H1 (cell line): Measurements from ENCODE around the gene SYNRG. TPM values are rescaled to one million over a fixed set of nuclear protein-coding genes. Genes with fewer than 3 reads are reported as not detected.

Experiments used
- CTCF ChIA-PET: fragments of 300-600 bp; sonication (Branson Sonifier 250); formaldehyde crosslinking; loops from one replicate; lab custom pipeline; 2021; ENCODE audit not compliant: partially characterized antibody; lab: Charles Lee
- POLR2A ChIA-PET: fragments of 300-600 bp; sonication (Branson Sonifier 250); formaldehyde crosslinking; loops from one replicate; lab custom pipeline; 2021; ENCODE audit warnings: inconsistent platforms; ENCODE audit not compliant: partially characterized antibody; lab: Charles Lee
- DNase-seq, 2 experiments: peaks; one replicate each; pipeline versions ENCODE4 v3.0.0 to v3.0.0-alpha.2; 2010 to 2022; ENCODE audit warnings: low spot score in 2 of 2, low read depth in 1 of 2, mixed read lengths in 1 of 2
- FAIRE-seq: peaks from 2 replicates; lab custom pipeline; 2011; peaks lifted over from hg19 to GRCh38; lab: Jason Lieb, UNC
- H2AFZ ChIP-seq: 2 replicates; pipeline ENCODE4 v1.8.1; 2012; ENCODE audit warnings: low read length, inconsistent platforms
- H2AK5ac ChIP-seq: 2 replicates; pipeline ENCODE4 v1.6.1; 2013; ENCODE audit warnings: low read depth, low read length
- H2BK120ac ChIP-seq: replicated peaks from 2 replicates; pipeline ENCODE3; 2013; ENCODE audit warnings: low read depth, low read length, inconsistent platforms
- H2BK12ac ChIP-seq: 2 replicates; pipeline ENCODE4 v1.6.1; 2013; ENCODE audit warnings: low read depth, low read length
- H2BK15ac ChIP-seq: 2 replicates; pipeline ENCODE4 v1.6.1; 2013; ENCODE audit warnings: low read length
- H2BK20ac ChIP-seq: 2 replicates; pipeline ENCODE4 v1.6.1; 2013; ENCODE audit warnings: low read length
- H2BK5ac ChIP-seq: 2 replicates; pipeline ENCODE4 v1.6.1; 2013; ENCODE audit warnings: low read depth, low read length
- H3K14ac ChIP-seq: 2 replicates; pipeline ENCODE4 v1.6.1; 2013; ENCODE audit warnings: inconsistent platforms; ENCODE audit not compliant: insufficient read length
- H3K18ac ChIP-seq: 2 replicates; pipeline ENCODE4 v1.6.1; 2013; ENCODE audit warnings: low read length; ENCODE audit errors: extremely low read depth
- H3K23ac ChIP-seq: 2 replicates; pipeline ENCODE4 v1.6.1; 2013; ENCODE audit warnings: inconsistent platforms; ENCODE audit not compliant: insufficient read length
- H3K23me2 ChIP-seq: 2 replicates; pipeline ENCODE4 v1.6.1; 2013; ENCODE audit warnings: low read depth, low read length
- H3K27ac ChIP-seq: 2 replicates; pipeline ENCODE4 v1.6.1; 2011; ENCODE audit warnings: low read depth, low read length, inconsistent platforms
- H3K27me3 ChIP-seq, 4 experiments: replicated peaks in 1 of 4; 1 replicate in 1 of 4; 2 replicates in 3 of 4; pipeline versions ENCODE4 v1.6.1 to v1.8.1; 2011 to 2013; ENCODE audit warnings: low read length in 3 of 4, mild to moderate bottlenecking in 3 of 4, inconsistent platforms in 2 of 4, mixed read lengths in 2 of 4, moderate library complexity in 1 of 4; ENCODE audit not compliant: control insufficient read depth in 3 of 4, insufficient read depth in 3 of 4; ENCODE audit errors: extremely low read depth in 1 of 4
- H3K36me3 ChIP-seq, 4 experiments: 2 replicates each; pipeline versions ENCODE4 v1.6.1 to v1.8.1; 2011 to 2013; ENCODE audit warnings: mild to moderate bottlenecking in 4 of 4, low read length in 3 of 4, moderate library complexity in 2 of 4, control low read depth in 1 of 4, inconsistent platforms in 1 of 4; ENCODE audit not compliant: insufficient read depth in 4 of 4, control insufficient read depth in 2 of 4
- H3K4ac ChIP-seq: replicated peaks from 2 replicates; pipeline ENCODE3; 2013; ENCODE audit warnings: low read length, low read depth, mixed read lengths, inconsistent platforms; ENCODE audit not compliant: insufficient read length
- H3K4me1 ChIP-seq, 4 experiments: replicated peaks in 1 of 4; 1 replicate in 1 of 4; 2 replicates in 3 of 4; pipeline versions ENCODE4 v1.6.1 to v1.8.1; 2011 to 2013; ENCODE audit warnings: low read length in 3 of 4, inconsistent platforms in 2 of 4, mixed read lengths in 1 of 4; ENCODE audit not compliant: insufficient read depth in 4 of 4, control insufficient read depth in 3 of 4
- H3K4me2 ChIP-seq, 2 experiments: 2 replicates each; pipeline versions ENCODE4 v1.6.1 to v1.8.1; 2011 to 2013; ENCODE audit warnings: low read depth in 2 of 2, low read length in 2 of 2, control low read depth in 1 of 2, inconsistent platforms in 1 of 2, mild to moderate bottlenecking in 1 of 2; ENCODE audit not compliant: insufficient read depth in 1 of 2
- H3K4me3 ChIP-seq, 4 experiments: fragments of 200-600, 300-600 bp in 1 of 4; sonication (generic), shearing (Covaris generic), sonication (Bioruptor Twin) in 1 of 4; 2 replicates each; pipeline versions ENCODE4 v1.5.1 to v1.8.1; 2011 to 2016; ENCODE audit warnings: low read length in 4 of 4, low read depth in 3 of 4, control low read depth in 2 of 4, inconsistent platforms in 2 of 4, mild to moderate bottlenecking in 2 of 4, mixed read lengths in 1 of 4, moderate library complexity in 1 of 4; ENCODE audit not compliant: insufficient read depth in 2 of 4; ENCODE audit errors: extremely low read depth in 1 of 4
- H3K56ac ChIP-seq: replicated peaks from 2 replicates; pipeline ENCODE3; 2013; ENCODE audit warnings: low read depth, mild to moderate bottlenecking, mixed read lengths, low read length, inconsistent platforms; ENCODE audit not compliant: insufficient read length
- H3K79me1 ChIP-seq: 2 replicates; pipeline ENCODE4 v1.6.1; 2013; ENCODE audit warnings: low read depth, low read length, control low read depth
- H3K79me2 ChIP-seq, 2 experiments: 2 replicates each; pipeline versions ENCODE4 v1.6.1 to v1.8.1; 2012 to 2013; ENCODE audit warnings: low read length in 2 of 2, mild to moderate bottlenecking in 2 of 2, inconsistent platforms in 1 of 2; ENCODE audit not compliant: insufficient read depth in 2 of 2, control insufficient read depth in 1 of 2
- H3K9ac ChIP-seq, 4 experiments: replicated peaks in 1 of 4; 1 replicate in 1 of 4; 2 replicates in 3 of 4; pipeline versions ENCODE4 v1.6.1 to v1.8.1; 2011 to 2013; ENCODE audit warnings: low read depth in 3 of 4, low read length in 3 of 4, control low read depth in 2 of 4, mild to moderate bottlenecking in 2 of 4, moderate library complexity in 2 of 4, inconsistent platforms in 1 of 4; ENCODE audit errors: extremely low read depth in 1 of 4
- H3K9me3 ChIP-seq, 2 experiments: 2 replicates each; pipeline versions ENCODE4 v1.6.1 to v1.8.1; 2012 to 2013; ENCODE audit warnings: mild to moderate bottlenecking in 2 of 2, moderate library complexity in 2 of 2, control low read depth in 1 of 2, inconsistent platforms in 1 of 2, low read depth in 1 of 2, low read length in 1 of 2, mixed read lengths in 1 of 2; ENCODE audit not compliant: insufficient read depth in 2 of 2
- H4K20me1 ChIP-seq, 2 experiments: replicated peaks in 1 of 2; 2 replicates each; pipeline versions ENCODE3 to v1.8.1; 2011 to 2013; ENCODE audit warnings: inconsistent platforms in 2 of 2, low read length in 2 of 2, mild to moderate bottlenecking in 1 of 2; ENCODE audit not compliant: insufficient read depth in 2 of 2, control insufficient read depth in 1 of 2
- H4K5ac ChIP-seq: 2 replicates; pipeline ENCODE4 v1.6.1; 2013; ENCODE audit warnings: low read length, low read depth, mixed read lengths, inconsistent platforms; ENCODE audit not compliant: insufficient read length
- H4K8ac ChIP-seq: 2 replicates; pipeline ENCODE4 v1.8.0; 2013; ENCODE audit warnings: mild to moderate bottlenecking, moderate library complexity, low read length, inconsistent platforms; ENCODE audit not compliant: insufficient read depth; ENCODE audit errors: extremely low read depth
- H4K91ac ChIP-seq: replicated peaks from 2 replicates; pipeline ENCODE3; 2013; ENCODE audit warnings: low read length, mixed read lengths, inconsistent platforms; ENCODE audit not compliant: insufficient read length
- ASH2L ChIP-seq: fragments of 200-600, 300-600 bp; sonication (generic); IDR thresholded peaks from one replicate; pipeline ENCODE4 v1.7.1; 2017; ENCODE audit warnings: low read length
- CHD1 ChIP-seq: IDR thresholded peaks from 2 replicates; pipeline ENCODE4 v1.6.1; 2012; ENCODE audit warnings: low read depth, low read length, improper control_type of control experiment
- FOSL1 ChIP-seq: IDR thresholded peaks from 2 replicates; pipeline ENCODE4 v1.6.1; 2011; ENCODE audit warnings: mild to moderate bottlenecking, low read depth, low read length, moderate library complexity; ENCODE audit not compliant: insufficient read depth
- KDM1A ChIP-seq: fragments of 200-600, 300-600 bp; sonication (generic); IDR thresholded peaks from 2 replicates; pipeline ENCODE4 v1.7.1; 2016; ENCODE audit warnings: mild to moderate bottlenecking, low read length, borderline replicate concordance
- NANOG ChIP-seq: IDR thresholded peaks from 2 replicates; pipeline ENCODE4 v1.6.1; 2011; ENCODE audit warnings: low read length, low read depth, mild to moderate bottlenecking, inconsistent platforms; ENCODE audit not compliant: insufficient read depth, poor library complexity, severe bottlenecking
- NRF1 ChIP-seq: IDR thresholded peaks from 2 replicates; pipeline ENCODE4 v1.6.1; 2011; ENCODE audit warnings: mild to moderate bottlenecking, low read depth, low read length, improper control_type of control experiment
- POLR2A ChIP-seq, 2 experiments: IDR thresholded peaks; 1 replicate in 1 of 2; 2 replicates in 1 of 2; pipeline ENCODE4 v1.6.1; 2011; ENCODE audit warnings: low read depth in 2 of 2, low read length in 2 of 2, mild to moderate bottlenecking in 2 of 2; ENCODE audit errors: control extremely low read depth in 1 of 2
- POU5F1 ChIP-seq: IDR thresholded peaks from 2 replicates; pipeline ENCODE4 v1.6.1; 2011; ENCODE audit warnings: low read depth, mild to moderate bottlenecking, low read length, moderate library complexity
- RFX5 ChIP-seq: IDR thresholded peaks from 2 replicates; pipeline ENCODE4 v1.6.1; 2011; ENCODE audit warnings: low read depth, low read length, improper control_type of control experiment, borderline replicate concordance
- RNF2 ChIP-seq: fragments of 200-900, 300-1000 bp; sonication (generic); IDR thresholded peaks from 2 replicates; pipeline ENCODE4 v1.7.1; 2016; ENCODE audit warnings: borderline replicate concordance, low read depth, mild to moderate bottlenecking, antibody characterized with exemption, low read length; ENCODE audit not compliant: poor library complexity, severe bottlenecking; ENCODE audit errors: missing control alignments
- SP4 ChIP-seq: IDR thresholded peaks from 2 replicates; pipeline ENCODE4 v1.6.1; 2012; ENCODE audit warnings: low read length, inconsistent platforms
- TAF7 ChIP-seq: optimal IDR thresholded peaks from 2 replicates; pipeline ENCODE3; 2011; ENCODE audit warnings: low read depth, mild to moderate bottlenecking, inconsistent platforms, low read length, moderate library complexity, borderline replicate concordance
- TCF12 ChIP-seq: IDR thresholded peaks from 2 replicates; pipeline ENCODE4 v1.6.1; 2011; ENCODE audit warnings: low read depth, mild to moderate bottlenecking, low read length
- WGBS, 2 experiments: shearing (Covaris generic) in 1 of 2; methylation state at CpG; one replicate each; pipeline versions ENCODE4 v1.1.6 to v1.1.7; 2013 to 2015; ENCODE audit warnings: low lambda C conversion rate in 2 of 2, mixed read lengths in 2 of 2, inconsistent platforms in 1 of 2, low coverage in 1 of 2, missing lambda C conversion rate in 1 of 2; ENCODE audit not compliant: insufficient replicate concordance in 2 of 2, insufficient coverage in 1 of 2, insufficient read length in 1 of 2; ENCODE audit errors: extremely low coverage in 1 of 2, missing lambda C conversion rate in 1 of 2; 5-methylcytosine and 5-hydroxymethylcytosine counted together
- polyA plus RNA-seq, 7 experiments: library from polyadenylated mRNA; depleted of rRNA in 3 of 7; stranded (reverse) in 5 of 7; unstranded in 2 of 7; fragments of >200 nt in 5 of 7; fragments of 200-250 nt in 2 of 7; gene quantifications; 1 replicate in 5 of 7; 2 replicates in 1 of 7; 4 replicates in 1 of 7; pipeline versions ENCODE4 v1.2.1 to v1.2.3, GENCODE V29; 2011 to 2013; ENCODE audit warnings: missing spikeins in 2 of 7, mixed read lengths in 2 of 7
- total RNA-seq: library from RNA; stranded (reverse); fragmentation: NEBNext Ultra II Directional; extraction: Animal tissue kit (Norgen Biotek cat#: 25700); gene quantifications from 2 replicates; pipeline ENCODE4 v1.2.1, GENCODE V29; 2021

SYNRG gene
- total and polyA plus RNA-seq, 2 of the 8 experiments (the other 6 are each of a cell fraction or from before 2014, with no cell fraction given): 7.7 to 31.7 TPM

DNA sequence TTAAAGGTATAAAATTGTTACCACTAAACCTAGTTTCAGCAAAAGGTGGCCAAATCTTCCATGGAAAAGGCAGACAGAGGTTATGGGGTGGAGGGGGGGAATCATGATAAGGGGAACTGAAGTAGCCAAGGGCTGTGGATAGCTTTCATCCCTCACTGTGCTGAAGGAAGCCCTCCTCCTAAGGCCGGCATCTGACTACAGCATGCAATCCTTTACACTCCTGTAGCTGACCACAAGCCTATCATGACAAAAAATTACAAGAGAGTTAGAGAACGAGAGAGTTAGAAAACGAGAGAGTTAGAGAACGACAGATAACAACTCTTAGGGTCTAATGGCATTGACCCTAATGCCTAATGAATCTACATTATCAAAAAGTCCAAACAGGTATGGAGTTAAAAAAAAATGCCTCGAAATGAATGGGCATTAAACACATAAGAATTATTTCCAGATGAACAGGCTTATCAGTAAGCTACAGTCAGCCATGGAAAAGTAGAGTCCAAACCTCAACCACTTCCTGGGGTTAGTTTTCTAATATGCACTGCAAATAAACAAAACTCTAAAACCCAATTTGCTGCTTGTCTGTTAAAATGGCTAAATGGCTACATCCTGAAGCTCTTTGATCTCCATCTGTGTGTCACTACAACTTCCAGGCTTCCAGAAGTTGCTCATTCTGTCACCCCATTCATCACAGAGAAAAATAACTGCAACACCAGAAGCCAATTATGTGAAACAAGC lies 89.8 kb downstream of the SYNRG start:
- peaks cover 0 to 27% (median 6%) of the 10 kb centered on the region in 4 experiments; a peak in 5 of 8 replicates for H3K36me3 ChIP-seq
- H3K27me3 ChIP-seq: no peaks in the 10 kb centered on the region
- H4K5ac ChIP-seq: no peak overlapping the region
- WGBS, 2 experiments: 89% methylated on average over 5 of the region's 5 CpGs; no CpG with 5 or more reads in 1 of the 2 experiments
- H3K23me2 ChIP-seq: no peaks in the 10 kb centered on the region; the same call in 1 of the 2 replicates
- H2BK120ac ChIP-seq: no peak overlapping the region
- H3K27ac ChIP-seq: no peak overlapping the region
- H2BK12ac ChIP-seq: no peak overlapping the region
- H2BK5ac ChIP-seq: no peak overlapping the region
- H3K56ac ChIP-seq: no peak overlapping the region
- no peaks in the 10 kb centered on the region for H4K20me1 ChIP-seq
- no peak for FAIRE-seq
- H3K4ac ChIP-seq: no peak overlapping the region
- H3K79me2 ChIP-seq: no peaks in the 10 kb centered on the region
- TF ChIP-seq TCF12 (no peak), NRF1 (no peak), CHD1 (no peak), FOSL1 (no peak), ASH2L (no peak), POLR2A (IDR thresholded peaks at IDR 0.05; ENCODE audit: control extremely low read depth in 1 of 2, low read depth in 2 of 2, low read length in 2 of 2) (no peak), RNF2 (no peak), SP4 (no peak), KDM1A (no peak), POU5F1 (no peak), NANOG (no peak), RFX5 (no peak), TAF7 (no peak)
- no peaks in the 10 kb centered on the region; the same call in 1 of the 2 replicates for H3K79me1 ChIP-seq
- H4K8ac ChIP-seq: no peak overlapping the region
- POLR2A ChIA-PET: no interaction called here
- H3K9me3 ChIP-seq: no peaks in the 10 kb centered on the region
- H3K23ac ChIP-seq: no peak overlapping the region
- H2AFZ ChIP-seq: no peak overlapping the region
- no peak overlapping the region for H2BK15ac ChIP-seq
- H3K4me1 ChIP-seq: no peaks in the 10 kb centered on the region
- no peak overlapping the region for H2BK20ac ChIP-seq
- no peak overlapping the region for H3K4me2 ChIP-seq
- H2AK5ac ChIP-seq: no peak overlapping the region
- no peak overlapping the region for H3K14ac ChIP-seq
- H4K91ac ChIP-seq: no peak overlapping the region
- no peak overlapping the region for H3K18ac ChIP-seq
- H3K4me3 ChIP-seq: no peak overlapping the region
- H3K9ac ChIP-seq: no peak overlapping the region
- CTCF ChIA-PET: interaction anchor here (1.0 to 4.8 kb wide), 9 partner anchors 9 to 324 kb away, joined by 3 to 29 read pairs (median 5); no protein-coding TSS in a partner anchor
- DNase-seq: no peak
